HepG2 (cell line): Measurements from ENCODE around the gene HOXA9. TPM values are rescaled to one million over a fixed set of nuclear protein-coding genes. Genes with fewer than 3 reads are reported as not detected.

Experiments
- ATAC-seq: fragments of 200-7000 bp; cut with Tn5 transposase; 3 replicates; pipeline ENCODE4 v1.9.1; 2020; ENCODE audit warnings: mild to moderate bottlenecking, moderate library complexity
- BruUV-seq: library from RNA; stranded (reverse); fragments of 400-500 nt; replicated peaks from 2 replicates; lab custom pipeline; 2021; lab: Mats Ljungman, UMichigan
- CTCF ChIA-PET: fragments of 300-600 bp; formaldehyde crosslinking; extraction: SDS; loops from one replicate; lab custom pipeline; 2021; ENCODE audit warnings: low total read pairs, inconsistent platforms, low intra/inter-chr PET ratio; lab: Yijun Ruan, JAX
- POLR2A ChIA-PET: fragments of 350-600 bp; sonication (Branson Sonifier 250); formaldehyde crosslinking; loops from one replicate; lab custom pipeline; 2020; ENCODE audit warnings: antibody characterized with exemption, inconsistent platforms; lab: Yijun Ruan, JAX
- DNase-seq: peaks from one replicate; pipeline ENCODE4 v3.0.0-alpha.2; 2015; ENCODE audit warnings: low spot score
- FAIRE-seq: peaks from 3 replicates; lab custom pipeline; 2011; peaks lifted over from hg19 to GRCh38; lab: Jason Lieb, UNC
- H2AFZ ChIP-seq: one replicate; pipeline ENCODE4 v1.6.1; 2011; ENCODE audit warnings: low read length, inconsistent platforms
- H3K27ac ChIP-seq: fragments of 300-600 bp; 3 replicates; pipeline ENCODE4 v1.8.0; 2011; ENCODE audit warnings: mixed run types, mild to moderate bottlenecking, mixed read lengths, low read length, inconsistent platforms; ENCODE audit not compliant: insufficient read depth; ENCODE audit errors: extremely low read length
- H3K27me3 ChIP-seq, 2 experiments: fragments of 200-600 bp in 1 of 2; 2 replicates in 1 of 2; 3 replicates in 1 of 2; pipeline versions ENCODE4 v1.6.0 to v1.8.0; 2011; ENCODE audit warnings: low read length in 2 of 2, mild to moderate bottlenecking in 2 of 2, moderate library complexity in 2 of 2, inconsistent platforms in 1 of 2; ENCODE audit not compliant: insufficient read depth in 2 of 2, control insufficient read depth in 1 of 2
- H3K36me3 ChIP-seq, 2 experiments: fragments of 200-600 bp in 1 of 2; replicated peaks in 1 of 2; 2 replicates in 1 of 2; 3 replicates in 1 of 2; pipeline versions ENCODE4 v1.5.1 to v1.8.0; 2011; ENCODE audit warnings: low read length in 2 of 2, inconsistent platforms in 1 of 2; ENCODE audit not compliant: insufficient read depth in 2 of 2, control insufficient read depth in 1 of 2
- H3K4me1 ChIP-seq: 2 replicates; pipeline ENCODE4 v1.5.1; 2012; ENCODE audit warnings: low read length, inconsistent platforms; ENCODE audit not compliant: insufficient read depth
- H3K4me2 ChIP-seq: 2 replicates; pipeline ENCODE4 v1.6.0; 2011; ENCODE audit warnings: low read depth, low read length, inconsistent platforms
- H3K4me3 ChIP-seq, 3 experiments: fragments of 200-600 bp in 1 of 3; sonication (generic), shearing (Covaris generic) in 1 of 3; replicated peaks in 1 of 3; 2 replicates each; pipeline ENCODE4 v1.5.1; 2011 to 2016; ENCODE audit warnings: low read length in 3 of 3, inconsistent platforms in 2 of 3, low read depth in 2 of 3, mild to moderate bottlenecking in 2 of 3, control low read depth in 1 of 3, mixed read lengths in 1 of 3; ENCODE audit not compliant: insufficient read depth in 1 of 3
- H3K79me2 ChIP-seq: one replicate; pipeline ENCODE4 v1.6.1; 2011; ENCODE audit warnings: low read length, inconsistent platforms; ENCODE audit not compliant: insufficient read depth
- H3K9ac ChIP-seq: 2 replicates; pipeline ENCODE4 v1.6.0; 2011; ENCODE audit warnings: mild to moderate bottlenecking, low read depth, low read length, inconsistent platforms; ENCODE audit not compliant: insufficient read depth
- H3K9me3 ChIP-seq: 2 replicates; pipeline ENCODE4 v1.5.1; 2012; ENCODE audit warnings: mild to moderate bottlenecking, low read length
- H4K20me1 ChIP-seq: 2 replicates; pipeline ENCODE4 v1.6.0; 2011; ENCODE audit warnings: inconsistent platforms, mild to moderate bottlenecking, low read length, moderate library complexity; ENCODE audit not compliant: insufficient read depth
- ATF4 ChIP-seq, 2 experiments: fragments of 450-650 bp in 1 of 2; sonication (generic) in 1 of 2; formaldehyde crosslinking; IDR thresholded peaks; 2 replicates each; pipeline versions ENCODE4 v1.5.0 to v1.8.0; 2020 to 2022; ENCODE audit warnings: mild to moderate bottlenecking in 1 of 2, missing genetic modification reagents in 1 of 2
- HNF1A ChIP-seq, 2 experiments: sonication (generic) in 1 of 2; formaldehyde crosslinking in 1 of 2; IDR thresholded peaks; 2 replicates each; pipeline versions ENCODE4 v1.4.0 to v1.6.1; 2016 to 2020; ENCODE audit warnings: borderline replicate concordance in 1 of 2, low read depth in 1 of 2, mild to moderate bottlenecking in 1 of 2, missing genetic modification reagents in 1 of 2
- HOMEZ ChIP-seq: IDR thresholded peaks from 2 replicates; pipeline ENCODE4 v1.6.1; 2016; ENCODE audit warnings: low read depth
- KAT7 ChIP-seq: IDR thresholded peaks from 2 replicates; pipeline ENCODE4 v1.6.1; 2018; ENCODE audit warnings: borderline replicate concordance, missing compliant biosample characterization
- TSC22D2 ChIP-seq: sonication (generic); formaldehyde crosslinking; IDR thresholded peaks from 2 replicates; pipeline ENCODE4 v1.5.1; 2020; ENCODE audit warnings: missing genetic modification reagents, mild to moderate bottlenecking, borderline replicate concordance
- XBP1 ChIP-seq: sonication (generic); formaldehyde crosslinking; IDR thresholded peaks from 2 replicates; pipeline ENCODE4 v1.5.0; 2020; ENCODE audit warnings: missing genetic modification reagents
- ZBTB3 ChIP-seq: sonication (generic); formaldehyde crosslinking; IDR thresholded peaks from 2 replicates; pipeline ENCODE4 v1.4.0; 2020; ENCODE audit warnings: low read depth, mild to moderate bottlenecking, moderate library complexity, missing genetic modification reagents, borderline replicate concordance
- ZNF563 ChIP-seq: sonication (generic); formaldehyde crosslinking; IDR thresholded peaks from 2 replicates; pipeline ENCODE4 v1.8.0; 2022; ENCODE audit warnings: mild to moderate bottlenecking, moderate library complexity, missing genetic modification reagents
- ZNF782 ChIP-seq: sonication (generic); formaldehyde crosslinking; IDR thresholded peaks from 2 replicates; pipeline ENCODE4 v1.4.0; 2020; ENCODE audit warnings: missing genetic modification reagents, mild to moderate bottlenecking, borderline replicate concordance
- WGBS: methylation state at CpG from one replicate; pipeline ENCODE4 v1.1.6; 2017; ENCODE audit warnings: low lambda C conversion rate; 5-methylcytosine and 5-hydroxymethylcytosine counted together
- in situ Hi-C: cut with HindIII; loops from 2 replicates; pipeline ENCODE4 v1.10.0; 2017; ENCODE audit warnings: low pct_unique_long_range_greater_than_20kb; ENCODE audit not compliant: extremely low pct_ligation_motif_present
- intact Hi-C: fragments of 100-400 bp; cut with micrococcal nuclease; formaldehyde crosslinking; loops from one replicate; pipeline ENCODE4 v1.10.0; 2022; ENCODE audit not compliant: unreplicated experiment
- polyA plus RNA-seq, 8 experiments: library from polyadenylated mRNA; depleted of rRNA in 3 of 8; stranded (reverse) in 7 of 8; unstranded in 1 of 8; fragments of >200 nt; fragmentation: Illumina TruSeq in 4 of 8; extraction: Trizol in 4 of 8; gene quantifications; 2 replicates each; pipeline versions ENCODE4 v1.2.1 to v1.2.3, GENCODE V29; 2011 to 2016; ENCODE audit warnings: low read depth in 4 of 8, missing spikeins in 1 of 8, mixed read lengths in 1 of 8; ENCODE audit not compliant: insufficient read depth in 1 of 8
- total RNA-seq, 5 experiments: library from RNA; depleted of rRNA; stranded (reverse); fragments of >200 nt; fragmentation: Illumina TruSeq; extraction: Trizol; gene quantifications; 2 replicates each; pipeline ENCODE4 v1.2.3, GENCODE V29; 2016; ENCODE audit warnings: low read depth in 1 of 5
- TF ChIP-seq, protein P1 (sequence below): sonication (generic); formaldehyde crosslinking; IDR thresholded peaks from 2 replicates; pipeline ENCODE4 v1.4.0; 2020; ENCODE audit warnings: mild to moderate bottlenecking, missing genetic modification reagents
- TF ChIP-seq, protein P2 (sequence below), 2 experiments: sonication (generic) in 1 of 2; formaldehyde crosslinking in 1 of 2; IDR thresholded peaks; 2 replicates each; pipeline versions ENCODE4 v1.5.1 to v1.6.1; 2011 to 2020; ENCODE audit warnings: borderline replicate concordance in 1 of 2, low read depth in 1 of 2, low read length in 1 of 2, mild to moderate bottlenecking in 1 of 2, missing genetic modification reagents in 1 of 2, moderate library complexity in 1 of 2
- TF ChIP-seq, protein P3 (sequence below): sonication (generic); formaldehyde crosslinking; IDR thresholded peaks from 2 replicates; pipeline ENCODE4 v1.5.1; 2020; ENCODE audit warnings: mild to moderate bottlenecking, missing genetic modification reagents, borderline replicate concordance

Gene HOXA9
- total and polyA plus RNA-seq, 2 of the 13 experiments (the other 11 are each of a cell fraction or from before 2014, with no cell fraction given): not detected

DNA sequence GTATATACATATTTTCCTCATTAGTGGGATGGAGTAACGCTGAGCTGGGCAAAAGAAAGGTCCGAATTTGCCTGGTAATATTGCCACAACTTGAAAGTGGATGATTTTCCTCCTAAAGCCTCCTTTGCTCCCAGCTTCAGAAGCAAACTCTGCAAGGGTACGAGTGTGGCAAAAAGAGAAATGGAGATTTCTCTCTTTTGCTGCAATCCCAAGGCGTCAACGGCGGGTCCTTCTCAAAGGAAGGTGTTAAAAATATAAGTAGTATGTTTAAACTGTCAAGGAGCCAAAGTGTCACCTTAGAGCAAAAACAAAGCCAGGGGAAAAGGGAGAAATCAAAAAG lies 50.5 kb downstream of the HOXA9 start:
- H2AFZ ChIP-seq: no peak overlapping the region
- H3K4me3 ChIP-seq: no peak overlapping the region
- peaks cover 1 to 7% of the 10 kb centered on the region in 2 experiments; a peak in 3 of 5 replicates for H3K36me3 ChIP-seq
- DNase-seq: no peak
- in situ Hi-C loops (no loop called here), intact Hi-C loops (no loop called here)
- ChIA-PET POLR2A (no interaction called here), CTCF (no interaction called here)
- no TSS peak for BruUV-seq
- H3K9me3 ChIP-seq: no peaks in the 10 kb centered on the region
- no peak for FAIRE-seq
- H3K79me2 ChIP-seq: peaks cover 33% of the 10 kb centered on the region
- no peak overlapping the region for H3K4me2 ChIP-seq
- 99% methylated on average over 6 of the region's 6 CpGs for WGBS
- H3K4me1 ChIP-seq: peaks cover 33% of the 10 kb centered on the region
- H4K20me1 ChIP-seq: peaks cover 12% of the 10 kb centered on the region; the same call in 1 of the 2 replicates
- no peaks in the 10 kb centered on the region for H3K27me3 ChIP-seq
- no peak overlapping the region for H3K9ac ChIP-seq
- ATAC-seq: no peak
- H3K27ac ChIP-seq: no peak overlapping the region
- TF ChIP-seq ZNF782 (CRISPR knock-in tag) (no peak), KAT7 (CRISPR knock-in tag) (no peak), XBP1 (CRISPR knock-in tag) (no peak), ZBTB3 (CRISPR knock-in tag) (no peak), ATF4 (CRISPR knock-in tag; IDR thresholded peaks at IDR 0.05) (no peak), HNF1A (IDR thresholded peaks at IDR 0.05; ENCODE audit: low read depth) (no peak), HNF1A (CRISPR knock-in tag; IDR thresholded peaks at IDR 0.05; ENCODE audit: borderline replicate concordance) (no peak), ZNF563 (CRISPR knock-in tag) (no peak), TSC22D2 (no peak), HOMEZ (no peak)
- TF ChIP-seq, protein P1, sequence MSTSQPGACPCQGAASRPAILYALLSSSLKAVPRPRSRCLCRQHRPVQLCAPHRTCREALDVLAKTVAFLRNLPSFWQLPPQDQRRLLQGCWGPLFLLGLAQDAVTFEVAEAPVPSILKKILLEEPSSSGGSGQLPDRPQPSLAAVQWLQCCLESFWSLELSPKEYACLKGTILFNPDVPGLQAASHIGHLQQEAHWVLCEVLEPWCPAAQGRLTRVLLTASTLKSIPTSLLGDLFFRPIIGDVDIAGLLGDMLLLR (CRISPR knock-in tag): no peak
- TF ChIP-seq, protein P2, sequence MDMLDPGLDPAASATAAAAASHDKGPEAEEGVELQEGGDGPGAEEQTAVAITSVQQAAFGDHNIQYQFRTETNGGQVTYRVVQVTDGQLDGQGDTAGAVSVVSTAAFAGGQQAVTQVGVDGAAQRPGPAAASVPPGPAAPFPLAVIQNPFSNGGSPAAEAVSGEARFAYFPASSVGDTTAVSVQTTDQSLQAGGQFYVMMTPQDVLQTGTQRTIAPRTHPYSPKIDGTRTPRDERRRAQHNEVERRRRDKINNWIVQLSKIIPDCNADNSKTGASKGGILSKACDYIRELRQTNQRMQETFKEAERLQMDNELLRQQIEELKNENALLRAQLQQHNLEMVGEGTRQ (IDR thresholded peaks at IDR 0.05; ENCODE audit: low read depth, low read length): no peak
- TF ChIP-seq, protein P2 (CRISPR knock-in tag; IDR thresholded peaks at IDR 0.05; ENCODE audit: borderline replicate concordance): no peak
- TF ChIP-seq, protein P3, sequence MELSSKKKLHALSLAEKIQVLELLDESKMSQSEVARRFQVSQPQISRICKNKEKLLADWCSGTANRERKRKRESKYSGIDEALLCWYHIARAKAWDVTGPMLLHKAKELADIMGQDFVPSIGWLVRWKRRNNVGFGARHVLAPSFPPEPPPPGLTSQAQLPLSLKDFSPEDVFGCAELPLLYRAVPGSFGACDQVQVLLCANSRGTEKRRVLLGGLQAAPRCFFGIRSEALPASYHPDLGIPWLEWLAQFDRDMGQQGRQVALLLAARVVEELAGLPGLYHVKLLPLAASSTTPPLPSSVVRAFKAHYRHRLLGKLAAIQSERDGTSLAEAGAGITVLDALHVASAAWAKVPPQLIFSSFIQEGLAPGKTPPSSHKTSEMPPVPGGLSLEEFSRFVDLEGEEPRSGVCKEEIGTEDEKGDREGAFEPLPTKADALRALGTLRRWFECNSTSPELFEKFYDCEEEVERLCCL (CRISPR knock-in tag): no peak
